Subcutaneous abdominal adipose tissue (tissue), 5 donors: Measurements from ENCODE around the gene NGF.
A peak's percentile ranks its signal among the peaks of the same experiment; 100 is the strongest.

Source experiments
- H3K27ac ChIP-seq: one replicate; pipeline ENCODE4 v1.7.0; 2013; ENCODE audit warnings: low read depth, mild to moderate bottlenecking, inconsistent platforms, low read length, moderate library complexity
- H3K27me3 ChIP-seq, 5 donors: one replicate each; pipeline ENCODE4 v1.7.0; 2013; ENCODE audit warnings: low read length in 5 of 5, inconsistent platforms in 1 of 5; ENCODE audit not compliant: control insufficient read depth in 5 of 5, insufficient read depth in 4 of 5
- H3K36me3 ChIP-seq, 5 donors: one replicate each; pipeline ENCODE4 v1.7.0; 2013; ENCODE audit warnings: low read length in 5 of 5; ENCODE audit not compliant: control insufficient read depth in 5 of 5, insufficient read depth in 5 of 5
- H3K4me1 ChIP-seq, 5 donors: one replicate each; pipeline ENCODE4 v1.7.0; 2013; ENCODE audit warnings: low read length in 5 of 5, mild to moderate bottlenecking in 3 of 5, moderate library complexity in 1 of 5; ENCODE audit not compliant: control insufficient read depth in 5 of 5, insufficient read depth in 5 of 5
- H3K4me3 ChIP-seq, 5 donors: one replicate each; pipeline ENCODE4 v1.7.0; 2013; ENCODE audit warnings: low read length in 5 of 5, low read depth in 1 of 5
- H3K9ac ChIP-seq, 5 donors: one replicate each; pipeline ENCODE4 v1.7.0; 2013; ENCODE audit warnings: low read length in 5 of 5, mild to moderate bottlenecking in 4 of 5, moderate library complexity in 3 of 5
- H3K9me3 ChIP-seq, 5 donors: one replicate each; pipeline ENCODE4 v1.7.0; 2013; ENCODE audit warnings: low read length in 5 of 5; ENCODE audit not compliant: control insufficient read depth in 5 of 5
- donor health status: healthy.
- donor health status: healthy.
- donor health status: healthy.
- donor health status: healthy.
- donor health status: healthy.

Gene NGF

DNA sequence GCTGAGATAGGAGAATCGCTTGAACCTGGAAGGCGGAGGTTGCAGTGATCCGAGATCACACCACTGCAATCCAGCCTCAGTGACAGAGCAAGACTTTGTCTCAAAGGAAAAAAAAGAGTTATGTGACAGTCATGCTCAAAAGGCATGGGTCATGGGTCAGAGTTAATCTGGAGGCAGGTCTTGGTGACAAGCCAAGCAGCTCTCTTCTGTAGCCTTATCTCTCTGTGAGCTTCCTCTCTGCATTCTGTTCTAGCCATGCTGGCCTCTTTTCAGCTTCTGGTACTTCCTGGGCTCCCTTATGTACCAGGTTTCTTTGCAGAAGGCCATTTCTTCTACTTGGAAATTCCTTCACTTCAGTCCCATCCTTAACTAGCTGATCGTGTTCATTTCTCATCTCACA, 63.6 kb downstream of the NGF start:
- Histone ChIP-seq H3K27ac (no peak overlapping the region), H3K9me3 (peaks cover 3 to 14% (median 8%) of the 10 kb centered on the region in 5 donors), H3K4me3 (no peak overlapping the region), H3K36me3 (no peaks in the 10 kb centered on the region), H3K27me3 (no peaks in the 10 kb centered on the region), H3K4me1 (peaks cover 0 to 11% (median 1%) of the 10 kb centered on the region in 5 donors), H3K9ac (no peak overlapping the region)

DNA sequence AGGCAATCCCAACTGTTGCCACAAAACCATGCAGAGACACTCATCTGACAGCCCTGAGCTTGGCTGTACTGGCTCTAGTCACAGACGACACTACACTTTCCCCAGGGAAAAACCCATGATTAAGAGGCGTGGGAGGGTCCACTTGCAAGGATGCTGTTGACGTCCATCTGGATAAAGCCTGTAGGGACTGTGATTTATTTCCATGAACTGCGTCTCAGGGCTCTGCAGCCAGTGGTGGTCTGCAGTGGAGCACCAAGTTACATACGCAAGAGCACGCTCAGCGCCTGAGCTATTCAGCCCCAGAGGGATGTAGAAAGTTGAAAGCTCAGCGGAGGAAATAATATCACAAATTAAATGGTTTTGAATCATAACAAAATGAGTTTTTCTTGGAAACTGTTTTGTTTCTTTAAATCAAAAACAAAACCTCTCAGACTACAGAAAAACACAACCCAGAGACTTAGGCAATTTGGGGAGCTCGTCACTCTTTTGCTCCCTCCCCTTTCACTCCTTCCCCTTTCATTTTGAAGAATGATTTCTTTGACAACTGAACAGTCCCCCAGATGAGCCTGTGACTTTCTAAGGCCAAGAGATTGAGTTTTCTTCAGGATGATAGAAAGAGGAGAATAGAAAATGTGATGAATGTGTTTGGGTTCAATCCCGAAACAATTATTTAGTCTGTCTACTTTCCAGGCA, 71.2 kb downstream of the NGF start:
- Histone ChIP-seq H3K4me1 (peaks cover 0 to 4% (median 0%) of the 10 kb centered on the region in 5 donors), H3K36me3 (no peaks in the 10 kb centered on the region), H3K27ac (no peak overlapping the region), H3K9ac (no peak overlapping the region), H3K27me3 (peaks cover 0 to 4% (median 0%) of the 10 kb centered on the region in 5 donors), H3K4me3 (peak overlapping the region in 1 of 5 donors; percentile 24), H3K9me3 (no peaks in the 10 kb centered on the region)

- Histone ChIP-seq H3K9me3 (no peaks in the 10 kb centered on the region), H3K9ac (no peak overlapping the region), H3K27ac (no peak overlapping the region), H3K27me3 (peaks cover 0 to 4% (median 0%) of the 10 kb centered on the region in 5 donors), H3K4me3 (no peak overlapping the region), H3K36me3 (no peaks in the 10 kb centered on the region), H3K4me1 (peaks cover 0 to 4% (median 0%) of the 10 kb centered on the region in 5 donors)
These were observed 73.0 kb downstream of the NGF start for GRCh38 chr1:115265099-115265498.

DNA sequence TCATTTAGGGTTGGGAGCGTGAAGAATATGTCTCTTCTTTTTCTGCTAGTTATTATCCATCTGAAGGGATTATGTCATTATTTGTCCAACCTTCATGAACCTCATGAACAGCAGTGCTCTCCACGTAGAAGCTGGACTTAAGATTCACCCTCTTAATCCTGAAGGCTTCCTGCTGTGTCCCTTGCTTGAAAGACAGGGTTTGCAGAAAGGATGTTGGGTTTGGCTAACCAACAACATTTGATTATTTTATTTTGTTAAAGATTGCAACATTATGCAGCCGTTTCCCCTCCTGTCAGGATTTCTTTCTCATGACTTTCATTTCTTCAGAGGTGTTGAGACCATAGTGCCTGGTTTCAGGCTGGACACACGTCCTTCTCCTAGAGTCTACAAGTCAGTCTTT, 75.2 kb downstream of the NGF start:
- Histone ChIP-seq H3K27ac (no peak overlapping the region), H3K9me3 (peaks cover 4 to 14% (median 9%) of the 10 kb centered on the region in 5 donors), H3K4me3 (no peak overlapping the region), H3K9ac (no peak overlapping the region), H3K36me3 (peaks cover 0 to 3% (median 0%) of the 10 kb centered on the region in 5 donors), H3K27me3 (peaks cover 0 to 4% (median 0%) of the 10 kb centered on the region in 5 donors), H3K4me1 (peaks cover 0 to 4% (median 0%) of the 10 kb centered on the region in 5 donors)

- Histone ChIP-seq H3K9me3 (peaks cover 8 to 17% (median 15%) of the 10 kb centered on the region in 5 donors), H3K4me3 (no peak overlapping the region), H3K4me1 (peaks cover 0 to 2% (median 0%) of the 10 kb centered on the region in 5 donors), H3K9ac (no peak overlapping the region), H3K27ac (no peak overlapping the region), H3K36me3 (peaks cover 0 to 3% (median 0%) of the 10 kb centered on the region in 5 donors), H3K27me3 (peaks cover 0 to 1% (median 0%) of the 10 kb centered on the region in 5 donors)
These were observed 76.6 kb downstream of the NGF start for GRCh38 chr1:115261496-115261895.

GRCh38 chr1:115258302-115258866, 79.7 kb downstream of the NGF start:
- H3K4me1 ChIP-seq, result no peaks in the 10 kb centered on the region
- H3K27ac ChIP-seq, result no peak overlapping the region
- no peak overlapping the region for H3K9ac ChIP-seq
- no peaks in the 10 kb centered on the region for H3K27me3 ChIP-seq
- H3K4me3 ChIP-seq, result peak overlapping the region in 1 of 5 donors; percentile 23
- H3K36me3 ChIP-seq, result peaks cover 0 to 3% (median 0%) of the 10 kb centered on the region in 5 donors
- H3K9me3 ChIP-seq, result peaks cover 8 to 19% (median 15%) of the 10 kb centered on the region in 5 donors

- Histone ChIP-seq H3K27ac (no peak overlapping the region), H3K27me3 (no peaks in the 10 kb centered on the region), H3K4me3 (no peak overlapping the region), H3K36me3 (peaks cover 0 to 3% (median 0%) of the 10 kb centered on the region in 5 donors), H3K9ac (no peak overlapping the region), H3K9me3 (peaks cover 8 to 19% (median 15%) of the 10 kb centered on the region in 5 donors), H3K4me1 (no peaks in the 10 kb centered on the region)
These were observed 80.5 kb downstream of the NGF start for GRCh38 chr1:115257591-115257990.

DNA sequence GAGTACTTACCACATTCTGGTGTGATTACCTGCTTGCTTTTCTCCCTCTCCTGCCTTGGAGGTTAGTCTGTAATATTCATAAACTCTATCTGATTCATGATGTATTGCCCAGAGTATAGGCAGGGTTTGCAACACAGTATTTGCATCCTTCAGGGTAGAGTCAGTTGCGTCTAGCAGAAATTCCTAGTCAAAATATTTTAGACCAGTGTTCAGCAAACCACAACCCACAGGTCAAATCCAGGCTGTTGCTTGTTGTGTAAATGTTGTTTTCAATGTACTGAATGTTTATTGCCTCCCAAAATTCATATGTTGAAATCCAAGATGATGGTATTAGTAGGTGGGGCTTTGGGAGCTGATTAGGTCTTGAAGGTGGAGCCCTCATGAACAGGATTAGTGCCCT, 82.9 kb downstream of the NGF start:
- no peak overlapping the region for H3K27ac ChIP-seq
- H3K9me3 ChIP-seq, result peaks cover 8 to 19% (median 15%) of the 10 kb centered on the region in 5 donors
- no peak overlapping the region for H3K9ac ChIP-seq
- H3K4me1 ChIP-seq, result no peaks in the 10 kb centered on the region
- H3K36me3 ChIP-seq, result peaks cover 0 to 3% (median 0%) of the 10 kb centered on the region in 5 donors
- H3K4me3 ChIP-seq, result no peak overlapping the region
- no peaks in the 10 kb centered on the region for H3K27me3 ChIP-seq

GRCh38 chr1:115252585-115252984, 85.5 kb downstream of the NGF start:
- peaks cover under 1 to 8% (median 1%) of the 10 kb centered on the region in 5 donors for H3K9me3 ChIP-seq
- no peaks in the 10 kb centered on the region for H3K27me3 ChIP-seq
- H3K4me1 ChIP-seq, result no peaks in the 10 kb centered on the region
- H3K4me3 ChIP-seq, result no peak overlapping the region
- H3K27ac ChIP-seq, result no peak overlapping the region
- no peaks in the 10 kb centered on the region for H3K36me3 ChIP-seq
- no peak overlapping the region for H3K9ac ChIP-seq

DNA sequence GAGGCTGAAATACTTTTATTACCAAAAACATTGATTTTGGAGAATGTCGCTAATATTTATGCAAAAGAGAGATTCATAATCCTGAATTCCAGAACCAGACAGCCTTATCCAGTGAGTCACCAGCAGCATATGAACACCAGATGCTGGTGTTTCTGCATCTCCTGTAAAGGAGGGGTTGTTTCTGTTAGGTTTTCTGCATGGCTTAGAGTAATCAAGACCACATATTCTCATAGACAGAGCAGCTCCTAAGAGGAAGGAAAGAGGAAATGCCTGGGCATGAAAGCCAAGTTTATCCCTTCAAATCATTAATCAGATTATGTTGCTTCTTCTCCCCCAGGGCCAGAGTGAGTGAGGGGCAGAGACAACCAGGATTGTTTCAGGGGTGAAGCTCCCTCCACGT, 86.2 kb downstream of the NGF start:
- no peaks in the 10 kb centered on the region for H3K4me1 ChIP-seq
- H3K27me3 ChIP-seq, result no peaks in the 10 kb centered on the region
- H3K9ac ChIP-seq, result no peak overlapping the region
- H3K36me3 ChIP-seq, result no peaks in the 10 kb centered on the region
- no peak overlapping the region for H3K4me3 ChIP-seq
- no peak overlapping the region for H3K27ac ChIP-seq
- peaks cover 0 to 4% (median 0%) of the 10 kb centered on the region in 5 donors for H3K9me3 ChIP-seq
